MM.1S (cell line): ENCODE data around the gene TPCN2.

Experiments used
- EZH2 ChIP-seq: fragments of 300-600 bp; sonication (generic); optimal IDR thresholded peaks from 2 replicates; pipeline ENCODE3; 2017; ENCODE audit warnings: low read depth, mild to moderate bottlenecking, antibody characterized with exemption, low read length, mixed read lengths
- TF ChIP-seq, protein P1 (sequence below): fragments of 300-600 bp; sonication (generic); IDR thresholded peaks from 2 replicates; pipeline ENCODE4 v1.5.1; 2016; ENCODE audit warnings: antibody characterized with exemption, low read length, mixed read lengths

- no peak for TF ChIP-seq EZH2
- TF ChIP-seq, protein P1, sequence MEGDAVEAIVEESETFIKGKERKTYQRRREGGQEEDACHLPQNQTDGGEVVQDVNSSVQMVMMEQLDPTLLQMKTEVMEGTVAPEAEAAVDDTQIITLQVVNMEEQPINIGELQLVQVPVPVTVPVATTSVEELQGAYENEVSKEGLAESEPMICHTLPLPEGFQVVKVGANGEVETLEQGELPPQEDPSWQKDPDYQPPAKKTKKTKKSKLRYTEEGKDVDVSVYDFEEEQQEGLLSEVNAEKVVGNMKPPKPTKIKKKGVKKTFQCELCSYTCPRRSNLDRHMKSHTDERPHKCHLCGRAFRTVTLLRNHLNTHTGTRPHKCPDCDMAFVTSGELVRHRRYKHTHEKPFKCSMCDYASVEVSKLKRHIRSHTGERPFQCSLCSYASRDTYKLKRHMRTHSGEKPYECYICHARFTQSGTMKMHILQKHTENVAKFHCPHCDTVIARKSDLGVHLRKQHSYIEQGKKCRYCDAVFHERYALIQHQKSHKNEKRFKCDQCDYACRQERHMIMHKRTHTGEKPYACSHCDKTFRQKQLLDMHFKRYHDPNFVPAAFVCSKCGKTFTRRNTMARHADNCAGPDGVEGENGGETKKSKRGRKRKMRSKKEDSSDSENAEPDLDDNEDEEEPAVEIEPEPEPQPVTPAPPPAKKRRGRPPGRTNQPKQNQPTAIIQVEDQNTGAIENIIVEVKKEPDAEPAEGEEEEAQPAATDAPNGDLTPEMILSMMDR: no peak
These were observed 126.1 kb downstream of the TPCN2 start for GRCh38 chr11:69174841-69175240.
